Spleen (tissue), 11 donors: ENCODE data around the gene SLC1A4. TPM values are rescaled to one million over a fixed set of nuclear protein-coding genes. Genes with fewer than 3 reads are reported as not detected.

ENCODE experiments used
- DNase-seq: peaks from one replicate; pipeline ENCODE4 v3.0.0-alpha.2; 2020
- H3K27ac ChIP-seq, 8 donors: fragments of 200-600 bp; sonication (generic) in 7 of 8; 1 replicate in 4 of 8; 2 replicates in 4 of 8; pipeline versions ENCODE4 v1.5.0 to v1.8.0; 2016 to 2021; ENCODE audit warnings: inconsistent platforms in 4 of 8, mild to moderate bottlenecking in 4 of 8, moderate library complexity in 1 of 8
- H3K27me3 ChIP-seq, 7 donors: fragments of 200-600 bp; sonication (generic) in 6 of 7; replicated peaks in 1 of 7; 1 replicate in 4 of 7; 2 replicates in 3 of 7; pipeline versions ENCODE4 v1.5.0 to v1.8.0; 2016 to 2021; ENCODE audit warnings: inconsistent platforms in 3 of 7, mild to moderate bottlenecking in 1 of 7
- H3K36me3 ChIP-seq, 6 donors: fragments of 200-600 bp; sonication (generic) in 5 of 6; 1 replicate in 4 of 6; 2 replicates in 2 of 6; pipeline versions ENCODE4 v1.5.0 to v1.8.0; 2016 to 2021; ENCODE audit warnings: inconsistent platforms in 2 of 6
- H3K4me1 ChIP-seq, 6 donors: fragments of 200-600 bp; sonication (generic) in 5 of 6; 1 replicate in 3 of 6; 2 replicates in 3 of 6; pipeline versions ENCODE4 v1.5.0 to v1.8.0; 2016 to 2021; ENCODE audit warnings: inconsistent platforms in 3 of 6
- H3K4me3 ChIP-seq, 8 donors: fragments of 200-600 bp; sonication (generic) in 7 of 8; 1 replicate in 4 of 8; 2 replicates in 4 of 8; pipeline versions ENCODE4 v1.5.0 to v1.8.0; 2016 to 2021; ENCODE audit warnings: inconsistent platforms in 4 of 8, mild to moderate bottlenecking in 4 of 8, moderate library complexity in 2 of 8
- H3K9me3 ChIP-seq, 8 donors: fragments of 200-600 bp; sonication (generic) in 7 of 8; 1 replicate in 4 of 8; 2 replicates in 4 of 8; pipeline versions ENCODE4 v1.5.0 to v1.8.0; 2016 to 2021; ENCODE audit warnings: inconsistent platforms in 4 of 8
- CTCF ChIP-seq, 11 experiments: fragments of 200-600 bp in 7 of 11; fragments of 450-650 bp in 4 of 11; sonication (generic) in 4 of 11; IDR thresholded peaks in 8 of 11; conservative IDR thresholded peaks in 3 of 11; 1 replicate in 7 of 11; 2 replicates in 4 of 11; pipeline versions ENCODE4 v1.4.0 to v1.8.0; 2016 to 2021; ENCODE audit warnings: antibody characterized with exemption in 11 of 11, inconsistent platforms in 4 of 11, mild to moderate bottlenecking in 1 of 11
- POLR2A ChIP-seq, 3 donors: fragments of 450-650 bp; IDR thresholded peaks; one replicate each; pipeline ENCODE4 v1.5.1; 2017; ENCODE audit warnings: antibody characterized with exemption in 3 of 3, mild to moderate bottlenecking in 1 of 3
- POLR2AphosphoS5 ChIP-seq, 3 donors: sonication (generic); formaldehyde crosslinking; IDR thresholded peaks; one replicate each; pipeline ENCODE4 v1.5.1; 2017; ENCODE audit warnings: antibody characterized with exemption in 3 of 3
- WGBS, 5 donors: extraction: QIAGEN DNeasy Blood & Tissue Kit in 3 of 5; methylation state at CpG; one replicate each; pipeline versions ENCODE4 v1.1.5 to v1.1.7; 2013 to 2018; 5-methylcytosine and 5-hydroxymethylcytosine counted together
- intact Hi-C: fragments of 100-400 bp; cut with DNase I; formaldehyde crosslinking; loops from one replicate; pipeline ENCODE4 v1.15.0; 2023; ENCODE audit warnings: low total_unique reads
- polyA plus RNA-seq, 3 donors: library from polyadenylated mRNA; stranded (reverse); fragments of 200-250 nt; gene quantifications; one replicate each; pipeline ENCODE4 v1.2.1, GENCODE V29; 2013
- total RNA-seq, 7 donors: library from RNA; depleted of rRNA in 3 of 7; stranded (reverse); fragments of >200 nt in 3 of 7; fragmentation: NEBNext Ultra II Directional in 4 of 7; extraction: Animal tissue kit (Norgen Biotek cat#: 25700) in 4 of 7; gene quantifications; one replicate each; pipeline versions ENCODE4 v1.1.0 to v1.2.1, GENCODE V29; 2016 to 2021
- donor health status: healthy with polysubstance abuse.
- donor health status: DM: no; HTN: no; CAD: no; lungs with moderate emphysema.
- donor health status: DM: no; HTN: no; CAD: no.
- donor health status: Bipolar disorder and iron deficiency.
- donor health status: healthy.
- donor health status: DM: no; HTN: no; CAD: no.
- donor health status: DM: yes; HTN: yes; CAD: no.

Gene SLC1A4
- total and polyA plus RNA-seq, 10 donors: 2.5 to 32.0 (median 15.7) TPM

- 49 to 64% (median 54%) methylated on average over 4 of the region's 4 CpGs for WGBS, 5 donors
- Histone ChIP-seq H3K9me3 (no peaks in the 10 kb centered on the region), H3K4me3 (no peak overlapping the region), H3K4me1 (peaks cover 0 to 13% (median 2%) of the 10 kb centered on the region in 6 donors), H3K27me3 (no peaks in the 10 kb centered on the region), H3K27ac (peak overlapping the region in 1 of 8 donors; percentile 9), H3K36me3 (no peaks in the 10 kb centered on the region)
- intact Hi-C loops: no loop called here
- TF ChIP-seq CTCF (IDR thresholded peaks at IDR 0.05 in 8 of 11, conservative IDR thresholded peaks at IDR 0.05 in 3 of 11): no peak
- no peak for TF ChIP-seq POLR2A (IDR thresholded peaks at IDR 0.05)
- peak in 2 of 3 donors; percentile 55 to 71 for TF ChIP-seq POLR2AphosphoS5 (IDR thresholded peaks at IDR 0.05)
- DNase-seq: no peak
Measured at GRCh38 chr2:64975232-64975821, 13.9 kb upstream of the SLC1A4 start.

GRCh38 chr2:64976276-64976675 lies 12.9 kb upstream of the SLC1A4 start:
- TF ChIP-seq POLR2A (IDR thresholded peaks at IDR 0.05): no peak
- no peak for TF ChIP-seq CTCF (IDR thresholded peaks at IDR 0.05 in 8 of 11, conservative IDR thresholded peaks at IDR 0.05 in 3 of 11)
- no peak for TF ChIP-seq POLR2AphosphoS5 (IDR thresholded peaks at IDR 0.05)
- H3K4me1 ChIP-seq: peaks cover 0 to 13% (median 2%) of the 10 kb centered on the region in 6 donors
- no peaks in the 10 kb centered on the region for H3K27me3 ChIP-seq
- WGBS, 5 donors: 82 to 94% (median 87%) methylated on average over 1 of the region's 1 CpG
- H3K27ac ChIP-seq: no peak overlapping the region
- intact Hi-C loops: no loop called here
- no peaks in the 10 kb centered on the region for H3K36me3 ChIP-seq
- no peak for DNase-seq
- no peak overlapping the region for H3K4me3 ChIP-seq
- no peaks in the 10 kb centered on the region for H3K9me3 ChIP-seq

- intact Hi-C loops: no loop called here
- H3K27ac ChIP-seq: no peak overlapping the region
- TF ChIP-seq CTCF (IDR thresholded peaks at IDR 0.05 in 8 of 11, conservative IDR thresholded peaks at IDR 0.05 in 3 of 11): peak in 6 of 11 experiments; percentile 7 to 45 (median 19)
- TF ChIP-seq POLR2A (IDR thresholded peaks at IDR 0.05): no peak
- H3K4me1 ChIP-seq: peaks cover 0 to 13% (median 2%) of the 10 kb centered on the region in 6 donors
- 91 to 97% (median 95%) methylated on average over 4 of the region's 4 CpGs for WGBS, 5 donors
- H3K27me3 ChIP-seq: no peaks in the 10 kb centered on the region
- no peak overlapping the region for H3K4me3 ChIP-seq
- H3K9me3 ChIP-seq: no peaks in the 10 kb centered on the region
- DNase-seq: no peak
- H3K36me3 ChIP-seq: no peaks in the 10 kb centered on the region
Measured at GRCh38 chr2:64978514-64979268, 10.5 kb upstream of the SLC1A4 start.

- intact Hi-C loops: loop anchor here (10.0 kb wide), 1 partner anchor 65 kb away; no protein-coding TSS in a partner anchor
- Histone ChIP-seq H3K27me3 (no peaks in the 10 kb centered on the region), H3K27ac (no peak overlapping the region), H3K4me1 (peaks cover 0 to 12% (median 2%) of the 10 kb centered on the region in 6 donors), H3K9me3 (no peaks in the 10 kb centered on the region), H3K36me3 (no peaks in the 10 kb centered on the region), H3K4me3 (no peak overlapping the region)
- 50 to 82% (median 79%) methylated on average over 1 of the region's 1 CpG for WGBS, 5 donors
- TF ChIP-seq POLR2A (IDR thresholded peaks at IDR 0.05): no peak
- no peak for TF ChIP-seq CTCF (IDR thresholded peaks at IDR 0.05 in 8 of 11, conservative IDR thresholded peaks at IDR 0.05 in 3 of 11)
- TF ChIP-seq POLR2AphosphoS5 (IDR thresholded peaks at IDR 0.05): no peak
- no peak for DNase-seq
Measured at GRCh38 chr2:64979744-64980143, 9.5 kb upstream of the SLC1A4 start.
